Ishikawa (cell line): ENCODE results near the gene KCNJ13.

Source experiments
- CEBPB ChIP-seq: IDR thresholded peaks from 2 replicates; pipeline ENCODE4 v1.6.1; 2012
- CREB1 ChIP-seq: IDR thresholded peaks from 2 replicates; pipeline ENCODE4 v1.6.1; 2012; ENCODE audit warnings: low read depth
- EGR1 ChIP-seq: IDR thresholded peaks from 2 replicates; pipeline ENCODE4 v1.6.1; 2012
- EP300 ChIP-seq: IDR thresholded peaks from 2 replicates; pipeline ENCODE4 v1.6.1; 2012; ENCODE audit warnings: borderline replicate concordance
- FOXM1 ChIP-seq: IDR thresholded peaks from 2 replicates; pipeline ENCODE4 v1.6.1; 2012; ENCODE audit warnings: low read depth, borderline replicate concordance
- MAX ChIP-seq: IDR thresholded peaks from 2 replicates; pipeline ENCODE4 v1.6.1; 2012
- NFIC ChIP-seq: IDR thresholded peaks from 2 replicates; pipeline ENCODE4 v1.6.1; 2012
- RAD21 ChIP-seq: IDR thresholded peaks from 2 replicates; pipeline ENCODE4 v1.6.1; 2012; ENCODE audit warnings: low read depth
- REST ChIP-seq: IDR thresholded peaks from 2 replicates; pipeline ENCODE4 v1.6.1; 2012; ENCODE audit warnings: low read depth, mild to moderate bottlenecking
- TAF1 ChIP-seq: IDR thresholded peaks from 2 replicates; pipeline ENCODE4 v1.6.1; 2012; ENCODE audit warnings: low read depth, mild to moderate bottlenecking
- TCF12 ChIP-seq: IDR thresholded peaks from 2 replicates; pipeline ENCODE4 v1.6.1; 2012; ENCODE audit warnings: low read depth
- TEAD4 ChIP-seq: IDR thresholded peaks from 2 replicates; pipeline ENCODE4 v1.6.1; 2012
- USF1 ChIP-seq: IDR thresholded peaks from 2 replicates; pipeline ENCODE4 v1.6.1; 2012
- YY1 ChIP-seq: IDR thresholded peaks from 2 replicates; pipeline ENCODE4 v1.6.1; 2012; ENCODE audit warnings: low read depth
- ZBTB7A ChIP-seq: IDR thresholded peaks from 2 replicates; pipeline ENCODE4 v1.6.1; 2012; ENCODE audit warnings: low read depth

The KCNJ13 gene

GRCh38 chr2:232773815-232774214 lies 2.5 kb downstream of the KCNJ13 start:
- TF ChIP-seq CREB1 (no peak), FOXM1 (no peak), YY1 (no peak), USF1 (no peak), TEAD4 (no peak)

- TF ChIP-seq EGR1: no peak
- no peak for TF ChIP-seq REST
- TF ChIP-seq EP300: no peak
- TF ChIP-seq CEBPB: no peak
- TF ChIP-seq ZBTB7A: no peak
- TF ChIP-seq TCF12: no peak
These were observed 3.8 kb downstream of the KCNJ13 start for GRCh38 chr2:232772531-232772930.

- no peak for TF ChIP-seq USF1
- TF ChIP-seq TCF12: no peak
- TF ChIP-seq TEAD4: no peak
- no peak for TF ChIP-seq EGR1
- TF ChIP-seq YY1: no peak
- no peak for TF ChIP-seq EP300
- no peak for TF ChIP-seq REST
- no peak for TF ChIP-seq TAF1
- no peak for TF ChIP-seq CEBPB
- TF ChIP-seq NFIC: no peak
- no peak for TF ChIP-seq ZBTB7A
- TF ChIP-seq FOXM1: no peak
- TF ChIP-seq RAD21: no peak
- TF ChIP-seq MAX: no peak
- no peak for TF ChIP-seq CREB1
These were observed 4.5 kb downstream of the KCNJ13 start for GRCh38 chr2:232771870-232772269.

GRCh38 chr2:232770207-232770606 lies 6.2 kb downstream of the KCNJ13 start:
- TF ChIP-seq USF1: no peak
- TF ChIP-seq TAF1: no peak
- no peak for TF ChIP-seq TCF12
- no peak for TF ChIP-seq NFIC
- TF ChIP-seq ZBTB7A: no peak
- no peak for TF ChIP-seq CREB1
- TF ChIP-seq REST: no peak
- no peak for TF ChIP-seq FOXM1
- no peak for TF ChIP-seq YY1
- TF ChIP-seq EP300: no peak
- no peak for TF ChIP-seq EGR1
- no peak for TF ChIP-seq CEBPB
- TF ChIP-seq MAX: no peak
- TF ChIP-seq RAD21: no peak
- no peak for TF ChIP-seq TEAD4

GRCh38 chr2:232767866-232768265 lies 8.5 kb downstream of the KCNJ13 start:
- TF ChIP-seq CREB1 (no peak), TCF12 (no peak), REST (no peak), NFIC (no peak), TAF1 (no peak), EGR1 (no peak), CEBPB (no peak), YY1 (no peak), EP300 (no peak), TEAD4 (no peak), ZBTB7A (no peak), MAX (no peak), USF1 (no peak), RAD21 (no peak), FOXM1 (no peak)
